H9 (cell line): ENCODE results near the gene BTBD18. TPM values are rescaled to one million over a fixed set of nuclear protein-coding genes. Genes with fewer than 3 reads are reported as not detected.

Experiments
- DNase-seq: peaks from one replicate; pipeline ENCODE4 v3.0.0-alpha.2; 2017
- H2AFZ ChIP-seq: one replicate; pipeline ENCODE4 v1.6.1; 2013; ENCODE audit warnings: mild to moderate bottlenecking, low read length, control low read depth, moderate library complexity
- H2AK5ac ChIP-seq: 2 replicates; pipeline ENCODE4 v1.6.1; 2013; ENCODE audit warnings: low read length, control low read depth, mixed read lengths; ENCODE audit not compliant: insufficient read length
- H2BK120ac ChIP-seq: one replicate; pipeline ENCODE4 v1.6.1; 2013; ENCODE audit warnings: low read depth, mild to moderate bottlenecking, low read length, control low read depth, inconsistent platforms; ENCODE audit not compliant: poor library complexity, severe bottlenecking
- H2BK12ac ChIP-seq: 2 replicates; pipeline ENCODE4 v1.6.1; 2013; ENCODE audit warnings: low read length, control low read depth, mixed read lengths, low read depth; ENCODE audit not compliant: insufficient read length
- H2BK15ac ChIP-seq: 2 replicates; pipeline ENCODE4 v1.6.1; 2013; ENCODE audit warnings: low read depth, low read length, control low read depth
- H2BK20ac ChIP-seq: one replicate; pipeline ENCODE4 v1.6.1; 2013; ENCODE audit warnings: low read depth, mild to moderate bottlenecking, low read length, control low read depth, inconsistent platforms; ENCODE audit not compliant: poor library complexity, severe bottlenecking
- H2BK5ac ChIP-seq: 2 replicates; pipeline ENCODE4 v1.6.1; 2013; ENCODE audit warnings: low read length, control low read depth, mixed read lengths; ENCODE audit not compliant: insufficient read length
- H3K14ac ChIP-seq: 2 replicates; pipeline ENCODE4 v1.6.1; 2013; ENCODE audit warnings: low read length, control low read depth; ENCODE audit not compliant: insufficient read depth
- H3K18ac ChIP-seq: 2 replicates; pipeline ENCODE4 v1.6.1; 2013; ENCODE audit warnings: low read depth, mild to moderate bottlenecking, mixed read lengths, low read length, control low read depth; ENCODE audit not compliant: insufficient read length
- H3K23ac ChIP-seq: 2 replicates; pipeline ENCODE4 v1.6.1; 2013; ENCODE audit warnings: low read length, control low read depth, mixed read lengths, low read depth; ENCODE audit not compliant: insufficient read length
- H3K23me2 ChIP-seq: 2 replicates; pipeline ENCODE4 v1.6.1; 2013; ENCODE audit warnings: low read depth, mild to moderate bottlenecking, mixed read lengths, low read length, control low read depth; ENCODE audit not compliant: insufficient read length, poor library complexity, severe bottlenecking
- H3K27ac ChIP-seq: 2 replicates; pipeline ENCODE4 v1.5.1; 2013; ENCODE audit warnings: low read length, control low read depth, mixed read lengths, low read depth; ENCODE audit not compliant: insufficient read length
- H3K27me3 ChIP-seq: 2 replicates; pipeline ENCODE4 v1.6.1; 2013; ENCODE audit warnings: low read length, control low read depth, inconsistent platforms; ENCODE audit not compliant: insufficient read depth
- H3K4ac ChIP-seq: 2 replicates; pipeline ENCODE4 v1.6.1; 2013; ENCODE audit warnings: low read depth, mild to moderate bottlenecking, control low read depth, inconsistent platforms, low read length, moderate library complexity
- H3K4me1 ChIP-seq: 2 replicates; pipeline ENCODE4 v1.6.1; 2013; ENCODE audit warnings: low read length, control low read depth, inconsistent platforms; ENCODE audit not compliant: insufficient read depth
- H3K4me2 ChIP-seq: 2 replicates; pipeline ENCODE4 v1.6.1; 2013; ENCODE audit warnings: low read length, control low read depth, mixed read lengths; ENCODE audit not compliant: insufficient read length, insufficient read depth
- H3K56ac ChIP-seq: 2 replicates; pipeline ENCODE4 v1.6.1; 2013; ENCODE audit warnings: low read depth, mild to moderate bottlenecking, mixed read lengths, low read length, control low read depth; ENCODE audit not compliant: insufficient read length
- H3K79me1 ChIP-seq: 2 replicates; pipeline ENCODE4 v1.6.1; 2013; ENCODE audit warnings: low read depth, mild to moderate bottlenecking, moderate library complexity, low read length, control low read depth, inconsistent platforms; ENCODE audit not compliant: insufficient read depth, poor library complexity, severe bottlenecking
- H3K79me2 ChIP-seq: 2 replicates; pipeline ENCODE4 v1.6.1; 2013; ENCODE audit warnings: low read length, control low read depth, inconsistent platforms; ENCODE audit not compliant: insufficient read depth
- H3K9ac ChIP-seq: 2 replicates; pipeline ENCODE4 v1.6.1; 2013; ENCODE audit warnings: low read length, control low read depth, mixed read lengths; ENCODE audit not compliant: insufficient read length; ENCODE audit errors: extremely low read depth
- H3K9me3 ChIP-seq: one replicate; pipeline ENCODE4 v1.6.1; 2013; ENCODE audit warnings: low read depth, low read length, inconsistent platforms; ENCODE audit not compliant: control insufficient read depth
- H3T11ph ChIP-seq: one replicate; pipeline ENCODE4 v1.6.1; 2013; ENCODE audit warnings: mild to moderate bottlenecking, low read length, control low read depth, inconsistent platforms
- H4K20me1 ChIP-seq: one replicate; pipeline ENCODE4 v1.6.1; 2013; ENCODE audit not compliant: control insufficient read depth, insufficient read length, insufficient read depth
- H4K5ac ChIP-seq: 2 replicates; pipeline ENCODE4 v1.6.1; 2013; ENCODE audit warnings: low read depth, mild to moderate bottlenecking, mixed read lengths, low read length, control low read depth; ENCODE audit not compliant: insufficient read length
- H4K8ac ChIP-seq: replicated peaks from 2 replicates; pipeline ENCODE4 v1.6.1; 2013; ENCODE audit warnings: low read length, control low read depth, mixed read lengths, low read depth; ENCODE audit not compliant: insufficient read length
- H4K91ac ChIP-seq: 2 replicates; pipeline ENCODE4 v1.6.1; 2013; ENCODE audit warnings: low read depth, mild to moderate bottlenecking, moderate library complexity, mixed read lengths, low read length, control low read depth; ENCODE audit not compliant: insufficient read length
- H3K27ac Mint-ChIP-seq, 3 experiments: 2 replicates in 2 of 3; 3 replicates in 1 of 3; pipeline ENCODE4 v1.8.0; 2020 to 2021; ENCODE audit warnings: mixed read lengths in 3 of 3, mild to moderate bottlenecking in 1 of 3, moderate library complexity in 1 of 3
- H3K27me3 Mint-ChIP-seq: 2 replicates; pipeline ENCODE4 v1.8.0; 2021; ENCODE audit warnings: low read depth, mild to moderate bottlenecking, moderate library complexity, mixed read lengths
- H3K36me3 Mint-ChIP-seq, 3 experiments: 2 replicates in 2 of 3; 3 replicates in 1 of 3; pipeline ENCODE4 v1.8.0; 2020 to 2021; ENCODE audit warnings: low read depth in 3 of 3, mixed read lengths in 3 of 3; ENCODE audit not compliant: insufficient read depth in 1 of 3
- H3K4me1 Mint-ChIP-seq, 2 experiments: 2 replicates each; pipeline ENCODE4 v1.8.0; 2020; ENCODE audit warnings: mixed read lengths in 2 of 2
- H3K4me3 Mint-ChIP-seq, 2 experiments: 2 replicates in 1 of 2; 3 replicates in 1 of 2; pipeline ENCODE4 v1.8.0; 2020 to 2021; ENCODE audit warnings: mild to moderate bottlenecking in 2 of 2, mixed read lengths in 2 of 2, moderate library complexity in 1 of 2
- H3K9me3 Mint-ChIP-seq, 2 experiments: 2 replicates in 1 of 2; 3 replicates in 1 of 2; pipeline ENCODE4 v1.8.0; 2020; ENCODE audit warnings: mild to moderate bottlenecking in 2 of 2, mixed read lengths in 2 of 2, moderate library complexity in 1 of 2
- CTCF ChIP-seq: fragments of 200-600 bp; sonication (generic); conservative IDR thresholded peaks from 3 replicates; pipeline ENCODE4 v1.8.0; 2021; ENCODE audit warnings: antibody characterized with exemption, mild to moderate bottlenecking
- total RNA-seq: library from RNA; stranded (reverse); gene quantifications from 2 replicates; pipeline ENCODE4 v1.2.1, GENCODE V29; 2021

Gene BTBD18
- total RNA-seq, 1 experiment from 2014 or later: not detected

- H4K8ac ChIP-seq: no peak overlapping the region
These were observed 443 bp downstream of the BTBD18 start for GRCh38 chr11:57751176-57751575.

More at GRCh38 chr11:57751176-57751575, 443 bp downstream of the BTBD18 start:
- Mint-ChIP-seq H3K4me1 (peaks cover 5 to 7% of the 10 kb centered on the region in 2 experiments; a peak in 3 of 4 replicates), H3K4me3 (no peak overlapping the region), H3K36me3 (0 out of 7 replicates have a peak, but pooled peaks cover 0 to 4% (median 0%) of the 10 kb centered on the region in 3 experiments), H3K27me3 (no peaks in the 10 kb centered on the region; the same call in 1 of the 2 replicates), H3K9me3 (no peaks in the 10 kb centered on the region), H3K27ac (no peak overlapping the region)
- H3K79me1 ChIP-seq: no peaks in the 10 kb centered on the region
- H3K27me3 ChIP-seq: no peaks in the 10 kb centered on the region
- no peak overlapping the region for H3K18ac ChIP-seq
- no peak overlapping the region for H4K5ac ChIP-seq
- no peaks in the 10 kb centered on the region for H3K79me2 ChIP-seq
- no peak overlapping the region for H3K56ac ChIP-seq
- no peaks in the 10 kb centered on the region; the same call in 1 of the 2 replicates for H3K4me1 ChIP-seq
- H3K14ac ChIP-seq: no peak overlapping the region
- no peak for TF ChIP-seq CTCF
- no peak overlapping the region for H2AFZ ChIP-seq
- no peak overlapping the region for H3K4me2 ChIP-seq
- no peak overlapping the region for H2BK12ac ChIP-seq
- no peak overlapping the region for H3K27ac ChIP-seq
- no peak overlapping the region for H3T11ph ChIP-seq
- no peak overlapping the region for H2BK5ac ChIP-seq
- no peak overlapping the region for H3K4ac ChIP-seq
- H2BK15ac ChIP-seq: no peak overlapping the region
- no peak overlapping the region for H3K23ac ChIP-seq
- no peak overlapping the region for H2BK120ac ChIP-seq
- no peak overlapping the region for H4K91ac ChIP-seq
- no peaks in the 10 kb centered on the region for H3K9me3 ChIP-seq
- no peak overlapping the region for H2AK5ac ChIP-seq
- no peak overlapping the region for H2BK20ac ChIP-seq
- no peaks in the 10 kb centered on the region for H4K20me1 ChIP-seq
- H3K9ac ChIP-seq: no peak overlapping the region
- H3K23me2 ChIP-seq: no peaks in the 10 kb centered on the region
- no peak for DNase-seq
